Measurements from ENCODE around the gene ACHE. TPM values are rescaled to one million over a fixed set of nuclear protein-coding genes. Genes with fewer than 3 reads are reported as not detected.

ACHE gene
- total and polyA plus RNA-seq, 2 of the 13 experiments (the other 11 are each of a cell fraction or from before 2014, with no cell fraction given): 0.18 to 0.40 TPM

DNA sequence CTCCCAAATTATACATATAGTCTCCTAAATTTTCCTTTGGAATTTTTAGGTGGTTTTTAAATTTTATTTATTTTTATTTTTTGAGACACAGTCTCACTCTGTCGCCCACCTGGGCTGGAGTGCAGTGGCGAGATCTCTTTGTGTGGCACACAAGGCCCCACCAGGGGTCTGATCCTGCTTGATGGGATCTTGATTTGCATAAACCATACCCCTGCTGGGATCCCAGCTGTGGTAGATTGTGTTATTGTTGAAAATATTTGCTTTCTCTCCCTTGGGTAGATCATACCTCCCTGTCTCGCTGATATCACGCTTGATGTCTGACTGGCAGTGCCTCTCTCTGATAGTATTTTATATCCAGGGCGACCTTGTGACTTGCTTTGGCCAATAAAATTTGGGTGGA is 48.0 kb upstream of the ACHE start:
- in situ Hi-C loops (cut with HindIII; ENCODE audit: extremely low pct_ligation_motif_present, low pct_unique_long_range_greater_than_20kb): no loop called here
- Histone ChIP-seq H3K4me2 (ENCODE audit: low read depth, low read length) (no peak overlapping the region), H3K27me3 (ENCODE audit: control insufficient read depth in 1 of 2, insufficient read depth in 2 of 2, low read length in 2 of 2) (peaks cover 0 to 7% of the 10 kb centered on the region in 2 experiments; a peak in 1 of 5 replicates), H3K4me3 (replicated peaks in 1 of 3; ENCODE audit: insufficient read depth in 1 of 3, low read depth in 2 of 3, low read length in 3 of 3) (no peak overlapping the region), H3K9ac (ENCODE audit: insufficient read depth, low read depth, low read length) (no peak overlapping the region), H3K4me1 (ENCODE audit: insufficient read depth, low read length) (peaks cover 9% of the 10 kb centered on the region; the same call in 1 of the 2 replicates), H3K79me2 (ENCODE audit: insufficient read depth, low read length) (no peaks in the 10 kb centered on the region), H4K20me1 (ENCODE audit: insufficient read depth, low read length) (no peaks in the 10 kb centered on the region), H3K9me3 (ENCODE audit: low read length) (no peaks in the 10 kb centered on the region), H2AFZ (ENCODE audit: low read length) (no peak overlapping the region), H3K27ac (ENCODE audit: extremely low read length, insufficient read depth, low read length) (no peak overlapping the region), H3K36me3 (replicated peaks in 1 of 2; ENCODE audit: control insufficient read depth in 1 of 2, insufficient read depth in 2 of 2, low read length in 2 of 2) (no peaks in the 10 kb centered on the region)
- intact Hi-C loops (cut with micrococcal nuclease; ENCODE audit: unreplicated experiment): no loop called here
- FAIRE-seq (no peak), DNase-seq (ENCODE audit: low spot score) (no peak), ATAC-seq (no peak)
- 64% methylated on average over 5 of the region's 5 CpGs for WGBS (ENCODE audit: low lambda C conversion rate)
- no TSS peak for BruUV-seq (replicated peaks)
- ChIA-PET POLR2A (no interaction called here), CTCF (ENCODE audit: low intra/inter-chr PET ratio, low total read pairs) (no interaction called here)
- TF ChIP-seq PCBP2 (optimal IDR thresholded peaks at IDR 0.05; ENCODE audit: low read depth, low read length, poor library complexity, severe bottlenecking) (no peak), ZFP37 (CRISPR knock-in tag; IDR thresholded peaks at IDR 0.05; ENCODE audit: borderline replicate concordance) (no peak), ZNF124 (CRISPR knock-in tag; IDR thresholded peaks at IDR 0.05) (no peak), HOXA5 (CRISPR knock-in tag; IDR thresholded peaks at IDR 0.05) (no peak), CEBPG (CRISPR knock-in tag; IDR thresholded peaks at IDR 0.05) (no peak)
- TF ChIP-seq, protein P1, sequence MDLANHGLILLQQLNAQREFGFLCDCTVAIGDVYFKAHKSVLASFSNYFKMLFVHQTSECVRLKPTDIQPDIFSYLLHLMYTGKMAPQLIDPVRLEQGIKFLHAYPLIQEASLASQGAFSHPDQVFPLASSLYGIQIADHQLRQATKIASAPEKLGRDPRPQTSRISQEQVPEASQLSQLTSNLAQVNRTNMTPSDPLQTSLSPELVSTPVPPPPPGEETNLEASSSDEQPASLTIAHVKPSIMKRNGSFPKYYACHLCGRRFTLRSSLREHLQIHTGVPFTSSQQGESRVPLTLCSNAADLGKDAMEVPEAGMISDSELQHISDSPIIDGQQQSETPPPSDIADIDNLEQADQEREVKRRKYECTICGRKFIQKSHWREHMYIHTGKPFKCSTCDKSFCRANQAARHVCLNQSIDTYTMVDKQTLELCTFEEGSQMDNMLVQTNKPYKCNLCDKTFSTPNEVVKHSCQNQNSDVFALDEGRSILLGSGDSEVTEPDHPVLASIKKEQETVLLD (CRISPR knock-in tag; IDR thresholded peaks at IDR 0.05; ENCODE audit: low read depth): no peak

DNA sequence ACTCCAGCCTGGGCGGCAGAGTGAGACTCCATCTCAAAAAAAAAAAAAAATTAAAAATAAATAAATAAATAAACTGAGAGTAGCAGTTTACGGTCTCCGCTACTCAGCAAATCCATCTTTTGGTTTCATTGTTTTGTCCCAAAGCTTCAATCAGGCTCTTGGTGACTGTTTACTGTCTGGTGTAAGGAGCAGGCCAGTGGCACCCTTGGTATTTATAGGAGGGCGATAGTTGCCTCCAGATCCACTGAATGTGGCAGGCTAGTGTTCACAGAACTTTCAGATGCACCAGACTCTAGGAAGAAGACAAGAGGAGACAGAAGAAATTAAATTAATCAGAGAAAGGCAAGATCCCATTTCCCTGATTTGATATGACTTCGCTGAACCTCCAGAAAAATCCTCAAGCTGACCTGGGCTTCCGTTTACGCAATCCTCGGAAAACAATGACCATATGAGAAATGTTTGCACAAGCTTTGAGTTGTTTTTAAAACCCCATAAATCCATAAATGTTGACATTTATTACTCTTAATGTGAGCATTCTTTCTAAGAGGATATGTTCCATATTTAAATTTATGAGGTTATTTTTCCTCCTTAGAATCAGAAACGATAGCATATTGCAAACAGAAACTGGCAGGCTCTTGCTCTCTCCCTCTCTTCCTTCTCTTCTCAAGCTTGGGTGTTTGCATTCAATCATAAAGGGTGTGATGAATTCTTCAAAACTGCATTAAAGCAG is 46.5 kb upstream of the ACHE start:
- POLR2A ChIA-PET: no interaction called here
- no TSS peak for BruUV-seq (replicated peaks)
- H3K4me2 ChIP-seq (ENCODE audit: low read depth, low read length): peak overlapping the region; percentile 32; the same call in 1 of the 2 replicates
- H2AFZ ChIP-seq (ENCODE audit: low read length): no peak overlapping the region
- peaks cover 0 to 7% of the 10 kb centered on the region in 2 experiments; a peak in 1 of 5 replicates for H3K27me3 ChIP-seq (ENCODE audit: control insufficient read depth in 1 of 2, insufficient read depth in 2 of 2, low read length in 2 of 2)
- no peak overlapping the region for H3K27ac ChIP-seq (ENCODE audit: extremely low read length, insufficient read depth, low read length)
- peaks cover 9% of the 10 kb centered on the region; the same call in 1 of the 2 replicates for H3K4me1 ChIP-seq (ENCODE audit: insufficient read depth, low read length)
- H3K9ac ChIP-seq (ENCODE audit: insufficient read depth, low read depth, low read length): peak overlapping the region; percentile 15; the same call in 1 of the 2 replicates
- H3K36me3 ChIP-seq (replicated peaks in 1 of 2; ENCODE audit: control insufficient read depth in 1 of 2, insufficient read depth in 2 of 2, low read length in 2 of 2): no peaks in the 10 kb centered on the region
- CTCF ChIA-PET (ENCODE audit: low intra/inter-chr PET ratio, low total read pairs): no interaction called here
- in situ Hi-C loops (cut with HindIII; ENCODE audit: extremely low pct_ligation_motif_present, low pct_unique_long_range_greater_than_20kb): no loop called here
- no peaks in the 10 kb centered on the region for H3K79me2 ChIP-seq (ENCODE audit: insufficient read depth, low read length)
- DNase-seq (ENCODE audit: low spot score): no peak
- intact Hi-C loops (cut with micrococcal nuclease; ENCODE audit: unreplicated experiment): no loop called here
- H3K4me3 ChIP-seq (replicated peaks in 1 of 3; ENCODE audit: insufficient read depth in 1 of 3, low read depth in 2 of 3, low read length in 3 of 3): no peak overlapping the region
- WGBS (ENCODE audit: low lambda C conversion rate): 34% methylated on average over 9 of the region's 9 CpGs
- H3K9me3 ChIP-seq (ENCODE audit: low read length): no peaks in the 10 kb centered on the region
- FAIRE-seq: no peak
- ATAC-seq: no peak
- no peaks in the 10 kb centered on the region for H4K20me1 ChIP-seq (ENCODE audit: insufficient read depth, low read length)
- peak; percentile 86 for TF ChIP-seq CEBPG (CRISPR knock-in tag; IDR thresholded peaks at IDR 0.05)
- peak; percentile 54; the same call in 1 of the 2 replicates for TF ChIP-seq SALL1 (CRISPR knock-in tag; IDR thresholded peaks at IDR 0.05)
- TF ChIP-seq POLR2A (IDR thresholded peaks at IDR 0.05; ENCODE audit: insufficient read depth in 1 of 2, low read depth in 2 of 2, low read length in 2 of 2): no peak
- peak; percentile 12; the same call in 1 of the 2 replicates for TF ChIP-seq RARA (CRISPR knock-in tag; IDR thresholded peaks at IDR 0.05)
- TF ChIP-seq, protein P2, sequence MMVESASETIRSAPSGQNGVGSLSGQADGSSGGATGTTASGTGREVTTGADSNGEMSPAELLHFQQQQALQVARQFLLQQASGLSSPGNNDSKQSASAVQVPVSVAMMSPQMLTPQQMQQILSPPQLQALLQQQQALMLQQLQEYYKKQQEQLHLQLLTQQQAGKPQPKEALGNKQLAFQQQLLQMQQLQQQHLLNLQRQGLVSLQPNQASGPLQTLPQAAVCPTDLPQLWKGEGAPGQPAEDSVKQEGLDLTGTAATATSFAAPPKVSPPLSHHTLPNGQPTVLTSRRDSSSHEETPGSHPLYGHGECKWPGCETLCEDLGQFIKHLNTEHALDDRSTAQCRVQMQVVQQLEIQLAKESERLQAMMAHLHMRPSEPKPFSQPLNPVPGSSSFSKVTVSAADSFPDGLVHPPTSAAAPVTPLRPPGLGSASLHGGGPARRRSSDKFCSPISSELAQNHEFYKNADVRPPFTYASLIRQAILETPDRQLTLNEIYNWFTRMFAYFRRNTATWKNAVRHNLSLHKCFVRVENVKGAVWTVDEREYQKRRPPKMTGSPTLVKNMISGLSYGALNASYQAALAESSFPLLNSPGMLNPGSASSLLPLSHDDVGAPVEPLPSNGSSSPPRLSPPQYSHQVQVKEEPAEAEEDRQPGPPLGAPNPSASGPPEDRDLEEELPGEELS (CRISPR knock-in tag; IDR thresholded peaks at IDR 0.05): 0 out of 2 replicates have a peak, but pooled peaks have one; percentile 11
- peak; percentile 70; the same call in 1 of the 2 replicates for TF ChIP-seq ETV5 (CRISPR knock-in tag; IDR thresholded peaks at IDR 0.05; ENCODE audit: borderline replicate concordance)
- no peak for TF ChIP-seq SOX6 (IDR thresholded peaks at IDR 0.05)
- TF ChIP-seq SOX6 (CRISPR knock-in tag; IDR thresholded peaks at IDR 0.05): peak; percentile 67
- TF ChIP-seq CHD4 (IDR thresholded peaks at IDR 0.05; ENCODE audit: borderline replicate concordance, low read length): no peak
- TF ChIP-seq FOXP1 (IDR thresholded peaks at IDR 0.05): no peak
- 0 out of 2 replicates have a peak, but pooled peaks have one; percentile 19 for TF ChIP-seq FOXP1 (CRISPR knock-in tag; IDR thresholded peaks at IDR 0.05)
- TF ChIP-seq ZNF629 (CRISPR knock-in tag; conservative IDR thresholded peaks at IDR 0.05): peak; percentile 31

All from HepG2 (cell line).